ENCODE data around the gene BAIAP3.
A peak's percentile ranks its signal among the peaks of the same experiment; 100 is the strongest.

Gene BAIAP3

GRCh38 chr16:1371054-1371978 is 37.9 kb downstream of the BAIAP3 start:
- no peak for DNase-seq (ENCODE audit: low read depth in 2 of 2)

- DNase-seq (ENCODE audit: low read depth in 2 of 2) = no peak
These were observed 39.0 kb downstream of the BAIAP3 start for GRCh38 chr16:1372292-1372950.

- DNase-seq (ENCODE audit: low read depth in 2 of 2) = no peak
These were observed 41.2 kb downstream of the BAIAP3 start for GRCh38 chr16:1374418-1375297.

- no peak for DNase-seq (ENCODE audit: low read depth in 2 of 2)
These were observed 41.8 kb downstream of the BAIAP3 start for GRCh38 chr16:1375298-1375640.

- no peak for DNase-seq (ENCODE audit: low read depth in 2 of 2)
These were observed 42.4 kb downstream of the BAIAP3 start for GRCh38 chr16:1375741-1376410.

- no peak for DNase-seq (ENCODE audit: low read depth in 2 of 2)
These were observed 44.1 kb downstream of the BAIAP3 start for GRCh38 chr16:1377406-1378010.

GRCh38 chr16:1378087-1378803 is 44.8 kb downstream of the BAIAP3 start:
- DNase-seq (ENCODE audit: low read depth in 2 of 2) = no peak

GRCh38 chr16:1378804-1379303 is 45.4 kb downstream of the BAIAP3 start:
- peak; percentile 60 to 67 for DNase-seq (ENCODE audit: low read depth in 2 of 2)

- peak; percentile 54 to 58 for DNase-seq (ENCODE audit: low read depth in 2 of 2)
These were observed 46.0 kb downstream of the BAIAP3 start for GRCh38 chr16:1379304-1380076.

GRCh38 chr16:1380195-1380594 is 46.8 kb downstream of the BAIAP3 start:
- DNase-seq (ENCODE audit: low read depth in 2 of 2) = no peak

GRCh38 chr16:1381612-1382406 is 48.4 kb downstream of the BAIAP3 start:
- no peak for DNase-seq (ENCODE audit: low read depth in 2 of 2)

- DNase-seq (ENCODE audit: low read depth in 2 of 2) = no peak
These were observed 50.1 kb downstream of the BAIAP3 start for GRCh38 chr16:1383556-1383955.

GRCh38 chr16:1385232-1385631 is 51.8 kb downstream of the BAIAP3 start:
- no peak for DNase-seq (ENCODE audit: low read depth in 2 of 2)

- DNase-seq (ENCODE audit: low read depth in 2 of 2) = no peak
These were observed 53.9 kb downstream of the BAIAP3 start for GRCh38 chr16:1387331-1387730.

GRCh38 chr16:1389762-1390161 is 56.3 kb downstream of the BAIAP3 start:
- no peak for DNase-seq (ENCODE audit: low read depth in 2 of 2)

GRCh38 chr16:1390239-1390779 is 56.9 kb downstream of the BAIAP3 start:
- no peak for DNase-seq (ENCODE audit: low read depth in 2 of 2)

- DNase-seq (ENCODE audit: low read depth in 2 of 2) = no peak
These were observed 59.4 kb downstream of the BAIAP3 start for GRCh38 chr16:1392826-1393225.

- no peak for DNase-seq (ENCODE audit: low read depth in 2 of 2)
These were observed 60.2 kb downstream of the BAIAP3 start for GRCh38 chr16:1393613-1394176.
